IMR-90 (cell line): ENCODE data around the gene MBL2. TPM values are rescaled to one million over a fixed set of nuclear protein-coding genes. Genes with fewer than 3 reads are reported as not detected.

Experiments used
- ATAC-seq: fragments of 200-7000 bp; cut with Tn5 transposase; 2 replicates; pipeline ENCODE4 v1.9.1; 2020; ENCODE audit warnings: low read depth, mild to moderate bottlenecking, moderate library complexity
- BruUV-seq: library from RNA; stranded (reverse); fragments of 400-500 nt; replicated peaks from 2 replicates; lab custom pipeline; 2021; lab: Mats Ljungman, UMichigan
- CTCF ChIA-PET: fragments of 300-600 bp; formaldehyde crosslinking; extraction: SDS; loops from one replicate; lab custom pipeline; 2021; ENCODE audit warnings: antibody characterized with exemption; lab: Yijun Ruan, JAX
- POLR2A ChIA-PET: fragments of 300-600 bp; sonication (Branson Sonifier 250); formaldehyde crosslinking; loops from one replicate; lab custom pipeline; 2022; ENCODE audit warnings: antibody characterized with exemption; ENCODE audit not compliant: unreplicated experiment; lab: Charles Lee
- DNase-seq: peaks from one replicate; pipeline ENCODE4 v3.0.0; 2013
- H2AFZ ChIP-seq: replicated peaks from 2 replicates; pipeline ENCODE3; 2013; ENCODE audit warnings: low read length, mild to moderate bottlenecking; ENCODE audit not compliant: poor library complexity
- H2AK5ac ChIP-seq: 2 replicates; pipeline ENCODE4 v1.6.1; 2013; ENCODE audit warnings: low read depth, low read length, inconsistent platforms
- H2AK9ac ChIP-seq: replicated peaks from 2 replicates; pipeline ENCODE3; 2013; ENCODE audit warnings: mild to moderate bottlenecking, low read depth, low read length, moderate library complexity; ENCODE audit not compliant: poor library complexity
- H2BK120ac ChIP-seq: 2 replicates; pipeline ENCODE4 v1.6.1; 2013; ENCODE audit warnings: low read depth, low read length, inconsistent platforms
- H2BK15ac ChIP-seq: 3 replicates; pipeline ENCODE4 v1.6.1; 2013; ENCODE audit warnings: low read depth, low read length, inconsistent platforms
- H2BK20ac ChIP-seq: 2 replicates; pipeline ENCODE4 v1.6.1; 2013; ENCODE audit warnings: low read depth, mild to moderate bottlenecking, inconsistent platforms, low read length, moderate library complexity
- H2BK5ac ChIP-seq: 2 replicates; pipeline ENCODE4 v1.6.1; 2013; ENCODE audit warnings: mild to moderate bottlenecking, low read depth, low read length, inconsistent platforms; ENCODE audit not compliant: poor library complexity, severe bottlenecking
- H3K14ac ChIP-seq: replicated peaks from 2 replicates; pipeline ENCODE4 v1.6.1; 2013; ENCODE audit warnings: low read depth, low read length, inconsistent platforms
- H3K18ac ChIP-seq: 2 replicates; pipeline ENCODE4 v1.6.1; 2013; ENCODE audit warnings: low read depth, low read length, control low read depth
- H3K23ac ChIP-seq: 2 replicates; pipeline ENCODE4 v1.6.1; 2013; ENCODE audit warnings: low read depth, low read length, inconsistent platforms
- H3K27ac ChIP-seq: 2 replicates; pipeline ENCODE4 v1.5.1; 2013; ENCODE audit warnings: mild to moderate bottlenecking, control low read depth, low read length; ENCODE audit not compliant: insufficient read depth
- H3K27me3 ChIP-seq: 2 replicates; pipeline ENCODE4 v1.6.1; 2013; ENCODE audit warnings: low read length; ENCODE audit not compliant: control insufficient read depth, insufficient read depth
- H3K36me3 ChIP-seq: 2 replicates; pipeline ENCODE4 v1.6.1; 2013; ENCODE audit warnings: low read length, mixed read lengths; ENCODE audit not compliant: control insufficient read depth, insufficient read depth
- H3K4ac ChIP-seq: 2 replicates; pipeline ENCODE4 v1.6.1; 2013; ENCODE audit warnings: low read depth, low read length, inconsistent platforms
- H3K4me1 ChIP-seq: 2 replicates; pipeline ENCODE4 v1.6.1; 2013; ENCODE audit warnings: low read length, mixed read lengths; ENCODE audit not compliant: control insufficient read depth, insufficient read depth
- H3K4me2 ChIP-seq: 2 replicates; pipeline ENCODE4 v1.6.1; 2013; ENCODE audit warnings: low read depth, mild to moderate bottlenecking, control low read depth, low read length, moderate library complexity
- H3K4me3 ChIP-seq: 2 replicates; pipeline ENCODE4 v1.5.1; 2013; ENCODE audit warnings: low read depth, mild to moderate bottlenecking, control low read depth, low read length, moderate library complexity; ENCODE audit not compliant: insufficient read depth
- H3K56ac ChIP-seq: 2 replicates; pipeline ENCODE4 v1.6.1; 2013; ENCODE audit warnings: low read length, inconsistent platforms; ENCODE audit not compliant: insufficient read depth; ENCODE audit errors: extremely low read depth
- H3K79me1 ChIP-seq, 2 experiments: 2 replicates each; pipeline ENCODE4 v1.6.1; 2013; ENCODE audit warnings: low read length in 2 of 2, inconsistent platforms in 1 of 2, low read depth in 1 of 2
- H3K9ac ChIP-seq: 2 replicates; pipeline ENCODE4 v1.6.1; 2013; ENCODE audit warnings: low read depth, low read length, control low read depth
- H3K9me1 ChIP-seq: 2 replicates; pipeline ENCODE4 v1.6.1; 2013; ENCODE audit warnings: low read length, inconsistent platforms; ENCODE audit not compliant: insufficient read depth
- H3K9me3 ChIP-seq: 2 replicates; pipeline ENCODE4 v1.6.1; 2013; ENCODE audit warnings: low read length; ENCODE audit not compliant: control insufficient read depth, insufficient read depth
- H4K20me1 ChIP-seq: 2 replicates; pipeline ENCODE4 v1.6.1; 2013; ENCODE audit warnings: low read length, inconsistent platforms; ENCODE audit not compliant: insufficient read depth
- H4K5ac ChIP-seq: 2 replicates; pipeline ENCODE4 v1.6.1; 2013; ENCODE audit warnings: mild to moderate bottlenecking, low read depth, low read length, control low read depth
- H4K8ac ChIP-seq, 2 experiments: 2 replicates each; pipeline ENCODE4 v1.6.1; 2013; ENCODE audit warnings: low read depth in 2 of 2, low read length in 2 of 2, control low read depth in 1 of 2, inconsistent platforms in 1 of 2
- H4K91ac ChIP-seq: 2 replicates; pipeline ENCODE4 v1.6.1; 2013; ENCODE audit warnings: low read depth, low read length, inconsistent platforms; ENCODE audit not compliant: insufficient read depth
- BHLHE40 ChIP-seq: fragments of 150-350 bp; IDR thresholded peaks from 2 replicates; pipeline ENCODE4 v1.6.1; 2016; ENCODE audit warnings: mild to moderate bottlenecking, low read depth, low read length
- CEBPB ChIP-seq: IDR thresholded peaks from 2 replicates; pipeline ENCODE4 v1.6.1; 2012; ENCODE audit warnings: low read depth, low read length, improper control_type of control experiment
- CHD1 ChIP-seq: IDR thresholded peaks from 2 replicates; pipeline ENCODE4 v1.6.1; 2012; ENCODE audit warnings: low read depth, low read length, improper control_type of control experiment
- CTCF ChIP-seq: conservative IDR thresholded peaks from 2 replicates; pipeline ENCODE4 v1.5.1; 2012; ENCODE audit warnings: mild to moderate bottlenecking, low read depth, low read length, improper control_type of control experiment
- ELK1 ChIP-seq: fragments of 150-350 bp; IDR thresholded peaks from 2 replicates; pipeline ENCODE4 v1.6.1; 2016; ENCODE audit warnings: low read depth, mild to moderate bottlenecking, low read length, moderate library complexity, borderline replicate concordance
- FOS ChIP-seq: fragments of 150-350 bp; IDR thresholded peaks from 2 replicates; pipeline ENCODE4 v1.6.1; 2016; ENCODE audit warnings: low read depth, low read length
- MAFK ChIP-seq: IDR thresholded peaks from 2 replicates; pipeline ENCODE4 v1.6.1; 2012; ENCODE audit warnings: low read depth, low read length, improper control_type of control experiment
- MAZ ChIP-seq: IDR thresholded peaks from 2 replicates; pipeline ENCODE4 v1.6.1; 2012; ENCODE audit warnings: low read depth, mild to moderate bottlenecking, low read length, improper control_type of control experiment, moderate library complexity, borderline replicate concordance
- MXI1 ChIP-seq: IDR thresholded peaks from 2 replicates; pipeline ENCODE4 v1.6.1; 2012; ENCODE audit warnings: low read depth, mild to moderate bottlenecking, low read length, moderate library complexity, borderline replicate concordance
- NFE2L2 ChIP-seq: fragments of 150-350 bp; IDR thresholded peaks from 2 replicates; pipeline ENCODE4 v1.6.1; 2016; ENCODE audit warnings: low read depth, mild to moderate bottlenecking, low read length
- POLR2A ChIP-seq: IDR thresholded peaks from 2 replicates; pipeline ENCODE4 v1.6.1; 2012; ENCODE audit warnings: mild to moderate bottlenecking, low read depth, low read length
- RAD21 ChIP-seq: IDR thresholded peaks from 2 replicates; pipeline ENCODE4 v1.6.1; 2012; ENCODE audit warnings: low read length, improper control_type of control experiment
- RCOR1 ChIP-seq: IDR thresholded peaks from 2 replicates; pipeline ENCODE4 v1.6.1; 2012; ENCODE audit warnings: mild to moderate bottlenecking, low read length, improper control_type of control experiment; ENCODE audit not compliant: insufficient replicate concordance
- RFX5 ChIP-seq: IDR thresholded peaks from 2 replicates; pipeline ENCODE4 v1.8.0; 2012; ENCODE audit warnings: low read depth, mild to moderate bottlenecking, low read length, moderate library complexity
- SMC3 ChIP-seq: fragments of 150-350 bp; IDR thresholded peaks from 2 replicates; pipeline ENCODE4 v1.6.1; 2016; ENCODE audit warnings: low read depth, mild to moderate bottlenecking, antibody characterized with exemption, low read length, moderate library complexity
- USF2 ChIP-seq: fragments of 150-350 bp; IDR thresholded peaks from 2 replicates; pipeline ENCODE4 v1.6.1; 2017; ENCODE audit warnings: mild to moderate bottlenecking, antibody characterized with exemption, low read length, low read depth
- WGBS, 2 experiments: methylation state at CpG; one replicate each; pipeline versions ENCODE4 v1.1.5 to v1.1.7; 2013; ENCODE audit warnings: missing lambda C conversion rate in 2 of 2; ENCODE audit not compliant: insufficient read length in 1 of 2; ENCODE audit errors: extremely low coverage in 2 of 2; 5-methylcytosine and 5-hydroxymethylcytosine counted together
- dilution Hi-C: fragments of 300-500 bp; cut with HindIII; formaldehyde crosslinking; loops from one replicate; pipeline ENCODE4 v1.14.3; 2018; ENCODE audit warnings: low sequenced_read_pairs; ENCODE audit not compliant: unreplicated experiment
- in situ Hi-C: fragments of 300-500 bp; cut with MboI; formaldehyde crosslinking; loops from 3 replicates; pipeline ENCODE4 v1.14.3; 2019; ENCODE audit warnings: low sequenced_read_pairs, inconsistent platforms, mixed read lengths
- intact Hi-C: fragments of 100-400 bp; cut with micrococcal nuclease; formaldehyde crosslinking; loops from 2 replicates; pipeline ENCODE4 v1.10.0; 2022
- polyA plus RNA-seq, 3 experiments: library from polyadenylated mRNA; depleted of rRNA; stranded (reverse); fragments of >200 nt; gene quantifications; 2 replicates each; pipeline ENCODE4 v1.2.3, GENCODE V29; 2012; ENCODE audit warnings: low replicate concordance in 1 of 3
- total RNA-seq: library from RNA; depleted of rRNA; stranded (reverse); fragments of >200 nt; gene quantifications from 2 replicates; pipeline ENCODE4 v1.2.3, GENCODE V29; 2012

MBL2 gene
- total and polyA plus RNA-seq, 2 of the 4 experiments (the other 2 are of a cell fraction), result not detected

- no peak overlapping the region for H2AFZ ChIP-seq
- ChIA-PET POLR2A (no interaction called here), CTCF (no interaction called here)
- H2AK9ac ChIP-seq, result no peak overlapping the region
- DNase-seq, result no peak
- H4K5ac ChIP-seq, result no peak overlapping the region
- in situ Hi-C loops (no loop called here), dilution Hi-C loops (no loop called here), intact Hi-C loops (no loop called here)
- no peak for ATAC-seq
- BruUV-seq, result no TSS peak
- H4K91ac ChIP-seq, result no peak overlapping the region
- H4K20me1 ChIP-seq, result no peaks in the 10 kb centered on the region
- no peak overlapping the region for H3K9ac ChIP-seq
- H3K4me2 ChIP-seq, result no peak overlapping the region
- no peaks in the 10 kb centered on the region for H3K36me3 ChIP-seq
- H3K27ac ChIP-seq, result no peak overlapping the region
- H3K4ac ChIP-seq, result no peak overlapping the region
- H2BK120ac ChIP-seq, result no peak overlapping the region
- H3K9me1 ChIP-seq, result no peaks in the 10 kb centered on the region
- H3K4me1 ChIP-seq, result peaks cover 3% of the 10 kb centered on the region; the same call in 1 of the 2 replicates
- H4K8ac ChIP-seq, result no peak overlapping the region
- no peak overlapping the region for H3K14ac ChIP-seq
- H3K79me1 ChIP-seq, result no peaks in the 10 kb centered on the region
- H2AK5ac ChIP-seq, result no peak overlapping the region
- no peak overlapping the region for H2BK5ac ChIP-seq
- H3K27me3 ChIP-seq, result peaks cover 2% of the 10 kb centered on the region; the same call in 1 of the 2 replicates
- no peak overlapping the region for H3K23ac ChIP-seq
- H3K18ac ChIP-seq, result no peak overlapping the region
- no peaks in the 10 kb centered on the region for H3K9me3 ChIP-seq
- no peak for TF ChIP-seq SMC3
- TF ChIP-seq USF2, result no peak
- no peak for TF ChIP-seq NFE2L2
- no peak for TF ChIP-seq BHLHE40
- no peak for TF ChIP-seq MAZ
- no peak for TF ChIP-seq RFX5
- TF ChIP-seq RCOR1, result no peak
- TF ChIP-seq POLR2A, result no peak
- no peak for TF ChIP-seq RAD21
- no peak for TF ChIP-seq ELK1
- no peak for TF ChIP-seq CEBPB
- no peak for TF ChIP-seq MAFK
- TF ChIP-seq CTCF, result no peak
- TF ChIP-seq MXI1, result no peak
- TF ChIP-seq CHD1, result no peak
- no peak for TF ChIP-seq FOS
- H2BK15ac ChIP-seq, result no peak overlapping the region
- H2BK20ac ChIP-seq, result no peak overlapping the region
- no peak overlapping the region for H3K4me3 ChIP-seq
- no peak overlapping the region for H3K56ac ChIP-seq
- no CpG with 5 or more reads among the region's 3 CpGs for WGBS, 2 experiments
Observed at GRCh38 chr10:52752801-52753445, 19.7 kb downstream of the MBL2 start.
